HCT116 (cell line): ENCODE results near the gene CENPS. TPM values are rescaled to one million over a fixed set of nuclear protein-coding genes. Genes with fewer than 3 reads are reported as not detected.

Source experiments
- ATAC-seq: fragments of 200-7000 bp; cut with Tn5 transposase; 2 replicates; pipeline ENCODE4 v1.9.1; 2020; ENCODE audit warnings: mild to moderate bottlenecking, moderate library complexity
- BruUV-seq: library from RNA; stranded (reverse); fragments of 400-500 nt; replicated peaks from 2 replicates; lab custom pipeline; 2021; lab: Mats Ljungman, UMichigan
- CTCF ChIA-PET: fragments of 300-600 bp; sonication (Branson Sonifier 250); formaldehyde crosslinking; loops from one replicate; lab custom pipeline; 2021; ENCODE audit warnings: antibody characterized with exemption; lab: Charles Lee
- POLR2A ChIA-PET: fragments of 300-600, 350-600 bp; sonication (Branson Sonifier 250); formaldehyde crosslinking; loops from one replicate; lab custom pipeline; 2021; ENCODE audit warnings: antibody characterized with exemption; lab: Charles Lee
- RAD21 ChIA-PET, 2 experiments: fragments of 300-600 bp; sonication (Branson Sonifier 250); formaldehyde crosslinking; loops; one replicate each; lab custom pipeline; 2023; ENCODE audit warnings: low total read pairs in 2 of 2; ENCODE audit not compliant: uncharacterized antibody in 2 of 2, unreplicated experiment in 2 of 2, low non-redundant PET in 1 of 2; lab: Charles Lee
- DNase-seq: peaks from one replicate; pipeline ENCODE4 v3.0.0-alpha.2; 2010; ENCODE audit warnings: low read depth, low spot score
- H2AFZ ChIP-seq: fragments of 200-600 bp; shearing (Covaris generic), sonication (generic); 2 replicates; pipeline ENCODE4 v1.6.1; 2017; ENCODE audit warnings: low read depth, mixed run types, mixed read lengths, antibody characterized with exemption, low read length; ENCODE audit not compliant: poor library complexity, severe bottlenecking
- H3K27ac ChIP-seq: 2 replicates; pipeline ENCODE4 v1.5.1; 2012; ENCODE audit warnings: low read depth, low read length
- H3K27me3 ChIP-seq: fragments of 200-600 bp; sonication (generic); 2 replicates; pipeline ENCODE4 v1.6.1; 2016; ENCODE audit warnings: mixed run types, low read length, mixed read lengths; ENCODE audit not compliant: insufficient read depth
- H3K36me3 ChIP-seq, 2 experiments: fragments of 200-500 bp in 1 of 2; fragments of 200-600 bp in 1 of 2; sonication (Bioruptor generic) in 1 of 2; sonication (generic) in 1 of 2; 2 replicates each; pipeline versions ENCODE4 v1.5.1 to v1.6.1; 2014 to 2016; ENCODE audit warnings: low read length in 2 of 2, inconsistent platforms in 1 of 2, mixed read lengths in 1 of 2, mixed run types in 1 of 2; ENCODE audit not compliant: insufficient read depth in 2 of 2, control insufficient read depth in 1 of 2
- H3K4me1 ChIP-seq, 2 experiments: fragments of 200-600 bp in 1 of 2; sonication (generic) in 1 of 2; 2 replicates each; pipeline versions ENCODE4 v1.5.1 to v1.6.1; 2012 to 2017; ENCODE audit warnings: low read length in 2 of 2, inconsistent platforms in 1 of 2, mild to moderate bottlenecking in 1 of 2, mixed read lengths in 1 of 2, mixed run types in 1 of 2, moderate library complexity in 1 of 2; ENCODE audit not compliant: insufficient read depth in 2 of 2, control insufficient read depth in 1 of 2
- H3K4me2 ChIP-seq: fragments of 200-600 bp; sonication (generic); 2 replicates; pipeline ENCODE4 v1.6.1; 2017; ENCODE audit warnings: mixed run types, low read length, mixed read lengths
- H3K4me3 ChIP-seq, 2 experiments: fragments of 200-600 bp in 1 of 2; sonication (generic) in 1 of 2; replicated peaks in 1 of 2; 2 replicates each; pipeline ENCODE4 v1.5.1; 2011 to 2016; ENCODE audit warnings: low read length in 2 of 2, control low read depth in 1 of 2, low read depth in 1 of 2, mild to moderate bottlenecking in 1 of 2, mixed read lengths in 1 of 2, mixed run types in 1 of 2
- H3K79me2 ChIP-seq: fragments of 200-600 bp; sonication (generic); 2 replicates; pipeline ENCODE4 v1.6.1; 2017; ENCODE audit warnings: mild to moderate bottlenecking, mixed run types, low read length, moderate library complexity, mixed read lengths; ENCODE audit not compliant: insufficient read depth
- H3K9ac ChIP-seq: fragments of 200-600 bp; sonication (generic); 2 replicates; pipeline ENCODE4 v1.6.1; 2016; ENCODE audit warnings: low read length, mixed read lengths
- H3K9me2 ChIP-seq: fragments of 200-600 bp; sonication (generic), shearing (Covaris generic); 2 replicates; pipeline ENCODE4 v1.6.1; 2017; ENCODE audit warnings: mixed run types, mild to moderate bottlenecking, moderate library complexity; ENCODE audit not compliant: insufficient read depth
- H3K9me3 ChIP-seq, 2 experiments: fragments of 200-500 bp in 1 of 2; fragments of 200-600 bp in 1 of 2; sonication (Bioruptor generic) in 1 of 2; sonication (generic) in 1 of 2; 2 replicates each; pipeline ENCODE4 v1.6.1; 2014 to 2017; ENCODE audit warnings: low read length in 2 of 2, mixed read lengths in 2 of 2, inconsistent platforms in 1 of 2, low read depth in 1 of 2, mild to moderate bottlenecking in 1 of 2, mixed run types in 1 of 2, moderate library complexity in 1 of 2; ENCODE audit not compliant: control insufficient read depth in 1 of 2, insufficient read depth in 1 of 2
- H4K20me1 ChIP-seq: fragments of 200-600 bp; sonication (generic), shearing (Covaris generic); 2 replicates; pipeline ENCODE4 v1.6.1; 2017; ENCODE audit warnings: mixed run types, mild to moderate bottlenecking, moderate library complexity; ENCODE audit not compliant: insufficient read depth
- ATF3 ChIP-seq: IDR thresholded peaks from 2 replicates; pipeline ENCODE4 v1.6.1; 2012
- CBX3 ChIP-seq: IDR thresholded peaks from 2 replicates; pipeline ENCODE4 v1.6.1; 2012; ENCODE audit warnings: low read depth
- EGR1 ChIP-seq: IDR thresholded peaks from 2 replicates; pipeline ENCODE4 v1.6.1; 2012; ENCODE audit warnings: low read depth
- EZH2 ChIP-seq: fragments of 200-600 bp; sonication (generic); IDR thresholded peaks from 2 replicates; pipeline ENCODE4 v1.6.1; 2017; ENCODE audit warnings: antibody characterized with exemption, mixed run types
- EZH2phosphoT487 ChIP-seq: fragments of 200-600 bp; IDR thresholded peaks from 2 replicates; pipeline ENCODE4 v1.6.1; 2018; ENCODE audit warnings: antibody characterized with exemption, borderline replicate concordance
- FOSL1 ChIP-seq: IDR thresholded peaks from 2 replicates; pipeline ENCODE4 v1.6.1; 2012; ENCODE audit warnings: low read depth
- MAX ChIP-seq: IDR thresholded peaks from 2 replicates; pipeline ENCODE4 v1.6.1; 2012
- POLR2A ChIP-seq: IDR thresholded peaks from 2 replicates; pipeline ENCODE4 v1.7.0; 2011; ENCODE audit warnings: borderline replicate concordance; ENCODE audit not compliant: insufficient read depth, insufficient read length; ENCODE audit errors: extremely low read depth
- POLR2AphosphoS5 ChIP-seq: IDR thresholded peaks from 2 replicates; pipeline ENCODE4 v1.6.1; 2011; ENCODE audit warnings: mild to moderate bottlenecking, low read depth, low read length, moderate library complexity
- RAD21 ChIP-seq: IDR thresholded peaks from 2 replicates; pipeline ENCODE4 v1.6.1; 2012; ENCODE audit warnings: low read depth, mild to moderate bottlenecking
- SIN3A ChIP-seq: IDR thresholded peaks from 2 replicates; pipeline ENCODE4 v1.6.1; 2012; ENCODE audit warnings: low read depth
- SP1 ChIP-seq: IDR thresholded peaks from 2 replicates; pipeline ENCODE4 v1.6.1; 2012; ENCODE audit warnings: low read depth
- SRF ChIP-seq: IDR thresholded peaks from 2 replicates; pipeline ENCODE4 v1.6.1; 2012; ENCODE audit warnings: low read depth
- TCF7L2 ChIP-seq: IDR thresholded peaks from 2 replicates; pipeline ENCODE4 v1.7.0; 2011; ENCODE audit warnings: borderline replicate concordance, inconsistent platforms; ENCODE audit not compliant: insufficient read depth, insufficient read length; ENCODE audit errors: extremely low read depth
- YY1 ChIP-seq: IDR thresholded peaks from 2 replicates; pipeline ENCODE4 v1.6.1; 2011; ENCODE audit warnings: low read length, low read depth, moderate library complexity, mild to moderate bottlenecking; ENCODE audit not compliant: insufficient replicate concordance; ENCODE audit errors: extremely low read depth
- ZBTB33 ChIP-seq: IDR thresholded peaks from 2 replicates; pipeline ENCODE4 v1.6.1; 2011; ENCODE audit warnings: mild to moderate bottlenecking, low read length, moderate library complexity; ENCODE audit not compliant: insufficient replicate concordance; ENCODE audit errors: extremely low read depth
- ZFX ChIP-seq: fragments of 450-650 bp; IDR thresholded peaks from 2 replicates; pipeline ENCODE4 v1.6.1; 2017
- ZNF274 ChIP-seq: fragments of 200-500 bp; sonication (Bioruptor generic); IDR thresholded peaks from 2 replicates; pipeline ENCODE4 v1.6.1; 2014; ENCODE audit warnings: mild to moderate bottlenecking, low read depth, low read length, inconsistent platforms
- intact Hi-C: fragments of 100-400 bp; cut with micrococcal nuclease; formaldehyde crosslinking; loops from 2 replicates; pipeline ENCODE4 v1.10.0; 2022
- total RNA-seq: library from RNA; stranded (reverse); gene quantifications from one replicate; pipeline ENCODE4 v1.2.1, GENCODE V29; 2021; ENCODE audit not compliant: unreplicated experiment

CENPS gene
- total RNA-seq, 1 experiment from 2014 or later = 21.9 TPM

GRCh38 chr1:10432910-10433700 is 2.9 kb downstream of the CENPS start:
- Histone ChIP-seq H3K4me1 (peaks cover 2 to 19% of the 10 kb centered on the region in 2 experiments; a peak in 3 of 4 replicates), H3K9me2 (no peaks in the 10 kb centered on the region), H2AFZ (no peak overlapping the region), H3K27me3 (no peaks in the 10 kb centered on the region), H3K27ac (no peak overlapping the region), H4K20me1 (no peaks in the 10 kb centered on the region), H3K9ac (no peak overlapping the region), H3K36me3 (no peaks in the 10 kb centered on the region), H3K4me2 (no peak overlapping the region), H3K79me2 (peaks cover 8% of the 10 kb centered on the region; the same call in 1 of the 2 replicates), H3K9me3 (no peaks in the 10 kb centered on the region), H3K4me3 (no peak overlapping the region)
- DNase-seq (no peak), ATAC-seq (no peak)
- intact Hi-C loops = no loop called here
- TF ChIP-seq CBX3 = no peak
- no peak for TF ChIP-seq FOSL1
- no peak for TF ChIP-seq SIN3A
- TF ChIP-seq EZH2 = no peak
- TF ChIP-seq YY1 = no peak
- no peak for TF ChIP-seq MAX
- TF ChIP-seq SRF = no peak
- RAD21 ChIA-PET = no interaction called here
- no TSS peak for BruUV-seq
- POLR2A ChIA-PET = no interaction called here
- CTCF ChIA-PET = no interaction called here

- Histone ChIP-seq H3K79me2 (peaks cover 8% of the 10 kb centered on the region; the same call in 1 of the 2 replicates), H3K36me3 (no peaks in the 10 kb centered on the region), H3K9me2 (no peaks in the 10 kb centered on the region), H3K9me3 (no peaks in the 10 kb centered on the region), H3K27me3 (no peaks in the 10 kb centered on the region), H3K9ac (no peak overlapping the region), H2AFZ (no peak overlapping the region), H3K4me2 (no peak overlapping the region), H3K4me1 (peaks cover 2 to 19% of the 10 kb centered on the region in 2 experiments; a peak in 3 of 4 replicates), H4K20me1 (no peaks in the 10 kb centered on the region), H3K4me3 (no peak overlapping the region), H3K27ac (no peak overlapping the region)
- intact Hi-C loops = no loop called here
- TF ChIP-seq CBX3 (no peak), MAX (no peak), ZBTB33 (no peak), ATF3 (no peak), SP1 (no peak), FOSL1 (no peak), SRF (no peak), EZH2 (no peak), TCF7L2 (no peak), POLR2A (no peak), EGR1 (no peak), SIN3A (no peak), ZNF274 (no peak), EZH2phosphoT487 (no peak), YY1 (no peak), RAD21 (no peak), POLR2AphosphoS5 (no peak), ZFX (no peak)
- RAD21 ChIA-PET = no interaction called here
- POLR2A ChIA-PET = no interaction called here
- DNase-seq (no peak), ATAC-seq (no peak)
- CTCF ChIA-PET = no interaction called here
- no TSS peak for BruUV-seq
These were observed 3.6 kb downstream of the CENPS start for GRCh38 chr1:10433790-10434189.
